OCI-LY1 (cell line): ENCODE results near the gene APOA4.

Experiments used
- H2AFZ ChIP-seq: fragments of 200-600 bp; sonication (generic), shearing (Covaris generic); 2 replicates; pipeline ENCODE4 v1.6.0; 2014; ENCODE audit warnings: antibody characterized with exemption, mild to moderate bottlenecking, low read length
- H3F3A ChIP-seq: fragments of 200-600 bp; sonication (generic), shearing (Covaris generic); 2 replicates; pipeline ENCODE4 v1.6.0; 2014; ENCODE audit warnings: mild to moderate bottlenecking, antibody characterized with exemption, low read length, moderate library complexity; ENCODE audit not compliant: insufficient read depth
- H3K27ac ChIP-seq: fragments of 200-600 bp; sonication (generic); 2 replicates; pipeline ENCODE4 v1.5.1; 2014; ENCODE audit warnings: low read length, mixed run types, mild to moderate bottlenecking, low read depth; ENCODE audit not compliant: poor library complexity, severe bottlenecking
- H3K27me3 ChIP-seq: fragments of 200-600 bp; sonication (generic); 2 replicates; pipeline ENCODE4 v1.6.0; 2014; ENCODE audit warnings: antibody characterized with exemption, mild to moderate bottlenecking, low read length, moderate library complexity; ENCODE audit not compliant: insufficient read depth
- H3K36me3 ChIP-seq: fragments of 200-600 bp; sonication (generic); 2 replicates; pipeline ENCODE4 v1.6.1; 2014; ENCODE audit warnings: mild to moderate bottlenecking, antibody characterized with exemption, low read length, moderate library complexity, mixed read lengths; ENCODE audit not compliant: insufficient read depth
- H3K4me1 ChIP-seq: fragments of 200-600 bp; sonication (generic); 2 replicates; pipeline ENCODE4 v1.5.1; 2014; ENCODE audit warnings: mild to moderate bottlenecking, low read length, moderate library complexity; ENCODE audit not compliant: insufficient read depth, severe bottlenecking
- H3K4me2 ChIP-seq: fragments of 200-600 bp; sonication (generic), shearing (Covaris generic); 2 replicates; pipeline ENCODE4 v1.6.1; 2014; ENCODE audit warnings: low read length
- H3K4me3 ChIP-seq: fragments of 200-600 bp; sonication (generic); 2 replicates; pipeline ENCODE4 v1.5.1; 2014; ENCODE audit warnings: low read length, low read depth, mild to moderate bottlenecking, mixed read lengths; ENCODE audit not compliant: poor library complexity, severe bottlenecking
- H3K79me2 ChIP-seq: fragments of 200-600 bp; shearing (Covaris generic); 2 replicates; pipeline ENCODE4 v1.6.1; 2016; ENCODE audit warnings: mixed run types, low read length, mixed read lengths; ENCODE audit not compliant: insufficient read depth
- H3K9ac ChIP-seq: fragments of 200-600 bp; sonication (generic), shearing (Covaris generic); 2 replicates; pipeline ENCODE4 v1.6.1; 2014; ENCODE audit warnings: mild to moderate bottlenecking, low read length, mixed read lengths
- H3K9me2 ChIP-seq: fragments of 200-600 bp; sonication (generic), shearing (Covaris generic); 2 replicates; pipeline ENCODE4 v1.6.1; 2014; ENCODE audit warnings: low read depth, mild to moderate bottlenecking, low read length, mixed read lengths
- H3K9me3 ChIP-seq: fragments of 200-600 bp; shearing (Covaris generic); 2 replicates; pipeline ENCODE4 v1.6.1; 2014; ENCODE audit warnings: low read length, mixed read lengths
- H4K20me1 ChIP-seq: fragments of 200-600 bp; sonication (generic), shearing (Covaris generic); 2 replicates; pipeline ENCODE4 v1.6.0; 2016; ENCODE audit warnings: mild to moderate bottlenecking, low read length; ENCODE audit not compliant: insufficient read depth
- CTCF ChIP-seq: fragments of 200-600 bp; sonication (generic), shearing (Covaris generic); IDR thresholded peaks from 2 replicates; pipeline ENCODE4 v1.5.1; 2017; ENCODE audit warnings: mild to moderate bottlenecking, antibody characterized with exemption, low read length, moderate library complexity, mixed read lengths
- EZH2 ChIP-seq: fragments of 200-600 bp; sonication (generic), shearing (Covaris generic); IDR thresholded peaks from 2 replicates; pipeline ENCODE4 v1.8.0; 2017; ENCODE audit warnings: borderline replicate concordance, mixed run types, mild to moderate bottlenecking, antibody characterized with exemption, low read length, moderate library complexity, mixed read lengths

The APOA4 gene

GRCh38 chr11:116843661-116844060 is 20.6 kb upstream of the APOA4 start:
- no peaks in the 10 kb centered on the region for H3K27me3 ChIP-seq
- H3K9me3 ChIP-seq = no peaks in the 10 kb centered on the region
- no peak overlapping the region for H3K9ac ChIP-seq
- peaks cover 52% of the 10 kb centered on the region for H3K36me3 ChIP-seq
- no peaks in the 10 kb centered on the region for H3K79me2 ChIP-seq
- no peaks in the 10 kb centered on the region for H4K20me1 ChIP-seq
- TF ChIP-seq EZH2 (no peak), CTCF (no peak)
- no peaks in the 10 kb centered on the region for H3K9me2 ChIP-seq
- H3K4me1 ChIP-seq = no peaks in the 10 kb centered on the region
- H3K4me3 ChIP-seq = no peak overlapping the region
- no peaks in the 10 kb centered on the region for H3F3A ChIP-seq
- no peak overlapping the region for H3K4me2 ChIP-seq
- no peak overlapping the region for H3K27ac ChIP-seq
- no peak overlapping the region for H2AFZ ChIP-seq

- H3K9ac ChIP-seq = no peak overlapping the region
Measured at GRCh38 chr11:116842909-116843308, 19.8 kb upstream of the APOA4 start.

GRCh38 chr11:116842117-116842516 is 19.0 kb upstream of the APOA4 start:
- Histone ChIP-seq H4K20me1 (no peaks in the 10 kb centered on the region), H3K9me2 (no peaks in the 10 kb centered on the region), H3K4me1 (no peaks in the 10 kb centered on the region), H3K27me3 (no peaks in the 10 kb centered on the region), H3K36me3 (peaks cover 40% of the 10 kb centered on the region), H3K4me2 (no peak overlapping the region), H2AFZ (no peak overlapping the region), H3K27ac (no peak overlapping the region), H3K9ac (no peak overlapping the region), H3K4me3 (no peak overlapping the region), H3K9me3 (no peaks in the 10 kb centered on the region), H3K79me2 (no peaks in the 10 kb centered on the region), H3F3A (no peaks in the 10 kb centered on the region)
- TF ChIP-seq EZH2 (no peak), CTCF (no peak)

More at GRCh38 chr11:116842909-116843308, 19.8 kb upstream of the APOA4 start:
- no peaks in the 10 kb centered on the region for H3K79me2 ChIP-seq
- no peaks in the 10 kb centered on the region for H4K20me1 ChIP-seq
- TF ChIP-seq EZH2 = no peak
- TF ChIP-seq CTCF = no peak
- H3K27me3 ChIP-seq = no peaks in the 10 kb centered on the region
- no peaks in the 10 kb centered on the region for H3K4me1 ChIP-seq
- no peak overlapping the region for H3K4me3 ChIP-seq
- H3F3A ChIP-seq = no peaks in the 10 kb centered on the region
- no peak overlapping the region for H3K27ac ChIP-seq
- no peaks in the 10 kb centered on the region for H3K9me2 ChIP-seq
- H2AFZ ChIP-seq = no peak overlapping the region
- no peak overlapping the region for H3K4me2 ChIP-seq
- H3K9me3 ChIP-seq = no peaks in the 10 kb centered on the region
- peaks cover 48% of the 10 kb centered on the region for H3K36me3 ChIP-seq
